HepG2 (cell line): Measurements from ENCODE around the gene ZNF446. TPM values are rescaled to one million over a fixed set of nuclear protein-coding genes. Genes with fewer than 3 reads are reported as not detected.

Source experiments
- ATAD3A ChIP-seq: sonication (generic); formaldehyde crosslinking; IDR thresholded peaks from 2 replicates; pipeline ENCODE4 v1.4.0; 2020; ENCODE audit warnings: missing genetic modification reagents
- CEBPZ ChIP-seq: IDR thresholded peaks from 2 replicates; pipeline ENCODE4 v1.6.1; 2012; ENCODE audit warnings: low read length, improper control_type of control experiment
- FOXC1 ChIP-seq: sonication (generic); formaldehyde crosslinking; IDR thresholded peaks from 2 replicates; pipeline ENCODE4 v1.8.0; 2022; ENCODE audit warnings: mild to moderate bottlenecking, missing genetic modification reagents, borderline replicate concordance
- GFI1 ChIP-seq: sonication (generic); formaldehyde crosslinking; IDR thresholded peaks from 2 replicates; pipeline ENCODE4 v1.5.0; 2020; ENCODE audit warnings: missing genetic modification reagents, mild to moderate bottlenecking, borderline replicate concordance
- HMG20A ChIP-seq: IDR thresholded peaks from 2 replicates; pipeline ENCODE4 v1.6.1; 2016; ENCODE audit warnings: borderline replicate concordance
- PAF1 ChIP-seq: IDR thresholded peaks from 2 replicates; pipeline ENCODE4 v1.6.1; 2016; ENCODE audit warnings: missing genetic modification reagents, missing compliant biosample characterization
- PITX1 ChIP-seq: sonication (generic); formaldehyde crosslinking; IDR thresholded peaks from 2 replicates; pipeline ENCODE4 v1.5.1; 2020; ENCODE audit warnings: mild to moderate bottlenecking, missing genetic modification reagents
- SAFB2 ChIP-seq: sonication (generic); formaldehyde crosslinking; IDR thresholded peaks from 2 replicates; pipeline ENCODE4 v1.5.1; 2020; ENCODE audit warnings: missing genetic modification reagents, low read depth, mild to moderate bottlenecking, borderline replicate concordance
- SIX1 ChIP-seq: sonication (generic); formaldehyde crosslinking; IDR thresholded peaks from 2 replicates; pipeline ENCODE4 v1.4.0; 2020; ENCODE audit warnings: missing genetic modification reagents, borderline replicate concordance
- SMARCE1 ChIP-seq: fragments of 450-650 bp; IDR thresholded peaks from 2 replicates; pipeline ENCODE4 v1.6.1; 2017; ENCODE audit warnings: borderline replicate concordance
- SNAI1 ChIP-seq: sonication (generic); formaldehyde crosslinking; IDR thresholded peaks from 2 replicates; pipeline ENCODE4 v1.5.0; 2020; ENCODE audit warnings: mild to moderate bottlenecking, missing genetic modification reagents, borderline replicate concordance
- TARDBP ChIP-seq: sonication (generic); formaldehyde crosslinking; IDR thresholded peaks from 2 replicates; pipeline ENCODE4 v1.8.0; 2022; ENCODE audit warnings: mild to moderate bottlenecking, missing genetic modification reagents
- THRA ChIP-seq: sonication (generic); formaldehyde crosslinking; IDR thresholded peaks from 2 replicates; pipeline ENCODE4 v1.4.0; 2020; ENCODE audit warnings: missing genetic modification reagents, borderline replicate concordance
- THYN1 ChIP-seq: sonication (generic); formaldehyde crosslinking; IDR thresholded peaks from 2 replicates; pipeline ENCODE4 v1.8.1; 2023; ENCODE audit warnings: low read depth, mild to moderate bottlenecking, moderate library complexity, missing genetic modification reagents, borderline replicate concordance
- ZBTB7B ChIP-seq: sonication (generic); formaldehyde crosslinking; IDR thresholded peaks from 2 replicates; pipeline ENCODE4 v1.4.0; 2020; ENCODE audit warnings: missing genetic modification reagents
- ZMAT5 ChIP-seq: sonication (generic); formaldehyde crosslinking; IDR thresholded peaks from 2 replicates; pipeline ENCODE4 v1.5.0; 2020; ENCODE audit warnings: mild to moderate bottlenecking, low read depth, missing genetic modification reagents, borderline replicate concordance
- ZNF280D ChIP-seq: sonication (generic); formaldehyde crosslinking; IDR thresholded peaks from 2 replicates; pipeline ENCODE4 v1.5.1; 2020; ENCODE audit warnings: mild to moderate bottlenecking, missing genetic modification reagents
- ZNF616 ChIP-seq: sonication (generic); formaldehyde crosslinking; IDR thresholded peaks from 2 replicates; pipeline ENCODE4 v1.5.0; 2020; ENCODE audit warnings: low read depth, mild to moderate bottlenecking, missing genetic modification reagents
- ZNF644 ChIP-seq: IDR thresholded peaks from 2 replicates; pipeline ENCODE4 v1.6.1; 2016; ENCODE audit warnings: low read depth
- ZNF761 ChIP-seq: sonication (generic); formaldehyde crosslinking; conservative IDR thresholded peaks from 2 replicates; pipeline ENCODE4 v1.4.0; 2020; ENCODE audit warnings: mild to moderate bottlenecking, missing genetic modification reagents
- ZSCAN29 ChIP-seq: sonication (generic); formaldehyde crosslinking; conservative IDR thresholded peaks from 2 replicates; pipeline ENCODE4 v1.4.0; 2020; ENCODE audit warnings: mild to moderate bottlenecking, missing genetic modification reagents
- polyA plus RNA-seq, 8 experiments: library from polyadenylated mRNA; depleted of rRNA in 3 of 8; stranded (reverse) in 7 of 8; unstranded in 1 of 8; fragments of >200 nt; fragmentation: Illumina TruSeq in 4 of 8; extraction: Trizol in 4 of 8; gene quantifications; 2 replicates each; pipeline versions ENCODE4 v1.2.1 to v1.2.3, GENCODE V29; 2011 to 2016; ENCODE audit warnings: low read depth in 4 of 8, missing spikeins in 1 of 8, mixed read lengths in 1 of 8; ENCODE audit not compliant: insufficient read depth in 1 of 8
- total RNA-seq, 5 experiments: library from RNA; depleted of rRNA; stranded (reverse); fragments of >200 nt; fragmentation: Illumina TruSeq; extraction: Trizol; gene quantifications; 2 replicates each; pipeline ENCODE4 v1.2.3, GENCODE V29; 2016; ENCODE audit warnings: low read depth in 1 of 5

Gene ZNF446
- total and polyA plus RNA-seq, 2 of the 13 experiments (the other 11 are each of a cell fraction or from before 2014, with no cell fraction given): 3.0 to 3.6 TPM

GRCh38 chr19:58513694-58514563 lies 37.8 kb downstream of the ZNF446 start (continued):
- TF ChIP-seq CEBPZ: no peak
- TF ChIP-seq ZNF280D (CRISPR knock-in tag): no peak
- TF ChIP-seq TARDBP (CRISPR knock-in tag): peak; percentile 61
- peak; percentile 69 for TF ChIP-seq ZNF616 (CRISPR knock-in tag)
- TF ChIP-seq ZBTB7B: 0 out of 2 replicates have a peak, but pooled peaks have one; percentile 56
- TF ChIP-seq ZMAT5 (CRISPR knock-in tag): no peak
- no peak for TF ChIP-seq GFI1 (CRISPR knock-in tag)
- TF ChIP-seq ATAD3A (CRISPR knock-in tag): no peak
- 0 out of 2 replicates have a peak, but pooled peaks have one; percentile 32 for TF ChIP-seq FOXC1
- TF ChIP-seq ZNF644 (CRISPR knock-in tag): no peak
- TF ChIP-seq SNAI1: no peak
- TF ChIP-seq THYN1: no peak
- TF ChIP-seq THRA: 0 out of 2 replicates have a peak, but pooled peaks have one; percentile 60
- TF ChIP-seq HMG20A (CRISPR knock-in tag): no peak
- no peak for TF ChIP-seq SIX1
- no peak for TF ChIP-seq PAF1 (CRISPR knock-in tag)
- TF ChIP-seq SMARCE1: no peak
- no peak for TF ChIP-seq PITX1
- peak; percentile 81; the same call in 1 of the 2 replicates for TF ChIP-seq SAFB2 (CRISPR knock-in tag)
- peak; percentile 85; the same call in 1 of the 2 replicates for TF ChIP-seq ZNF761 (CRISPR knock-in tag)
- TF ChIP-seq ZSCAN29: peak; percentile 85; the same call in 1 of the 2 replicates
